GM12864 (cell line): ENCODE data around the gene MED9.

Experiments used
- DNase-seq: peaks from one replicate; pipeline ENCODE4 v3.0.0-alpha.2; 2011; ENCODE audit warnings: low read depth
- H3K4me3 ChIP-seq: 2 replicates; pipeline ENCODE4 v1.5.1; 2011; ENCODE audit warnings: mild to moderate bottlenecking, low read depth, low read length, control low read depth
- CTCF ChIP-seq: IDR thresholded peaks from 2 replicates; pipeline ENCODE4 v1.5.1; 2011; ENCODE audit warnings: low read depth, mild to moderate bottlenecking, moderate library complexity, low read length, control low read depth, inconsistent platforms; ENCODE audit errors: missing control alignments

MED9 gene

GRCh38 chr17:17469996-17470395 is 6.8 kb upstream of the MED9 start:
- TF ChIP-seq CTCF, result no peak
- no peak overlapping the region for H3K4me3 ChIP-seq
- DNase-seq, result no peak

- no peak for TF ChIP-seq CTCF
- H3K4me3 ChIP-seq, result no peak overlapping the region
- no peak for DNase-seq
Observed at GRCh38 chr17:17472333-17472920, 4.4 kb upstream of the MED9 start.

- H3K4me3 ChIP-seq, result no peak overlapping the region
- no peak for TF ChIP-seq CTCF
- DNase-seq, result no peak
Observed at GRCh38 chr17:17474341-17474740, 2.5 kb upstream of the MED9 start.

GRCh38 chr17:17479209-17479608 is 2.4 kb downstream of the MED9 start:
- no peak for DNase-seq
- H3K4me3 ChIP-seq, result no peak overlapping the region
- TF ChIP-seq CTCF, result no peak

DNA sequence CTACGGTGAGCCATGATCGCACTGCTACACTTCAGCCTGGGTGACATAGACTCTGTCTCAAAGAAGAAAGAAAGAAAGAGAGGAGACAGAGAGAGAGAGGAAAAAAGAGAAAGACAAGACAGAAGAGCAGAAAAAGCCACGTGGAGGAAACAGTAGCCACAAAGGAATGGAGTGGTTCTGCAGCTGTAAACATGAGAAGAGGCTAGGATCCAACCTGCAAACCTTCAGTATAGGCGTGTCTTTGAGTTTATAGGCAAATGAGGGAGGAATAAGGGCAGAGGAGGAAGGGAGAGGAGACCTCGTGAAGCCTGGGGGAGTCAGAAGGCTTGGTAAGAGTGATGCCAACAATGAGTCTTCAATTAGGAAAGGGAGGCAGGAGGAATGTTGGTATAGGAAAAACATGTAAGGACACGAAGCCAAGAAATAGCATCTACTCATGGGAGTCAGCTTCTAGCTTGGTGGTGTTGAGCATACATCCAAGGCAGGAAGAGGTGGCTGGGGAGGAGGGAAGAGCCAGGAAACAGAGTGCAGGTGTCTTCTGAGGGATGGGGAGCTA is 3.9 kb downstream of the MED9 start:
- TF ChIP-seq CTCF, result no peak
- H3K4me3 ChIP-seq, result no peak overlapping the region
- no peak for DNase-seq

- no peak for TF ChIP-seq CTCF
- DNase-seq, result no peak
- no peak overlapping the region for H3K4me3 ChIP-seq
Observed at GRCh38 chr17:17481860-17482259, 5.1 kb downstream of the MED9 start.

- H3K4me3 ChIP-seq, result no peak overlapping the region
- no peak for DNase-seq
Observed at GRCh38 chr17:17484451-17484899, 7.7 kb downstream of the MED9 start.

More at GRCh38 chr17:17484451-17484899, 7.7 kb downstream of the MED9 start:
- TF ChIP-seq CTCF, result no peak
